Measurements from ENCODE around the gene ZAP70.

DNA sequence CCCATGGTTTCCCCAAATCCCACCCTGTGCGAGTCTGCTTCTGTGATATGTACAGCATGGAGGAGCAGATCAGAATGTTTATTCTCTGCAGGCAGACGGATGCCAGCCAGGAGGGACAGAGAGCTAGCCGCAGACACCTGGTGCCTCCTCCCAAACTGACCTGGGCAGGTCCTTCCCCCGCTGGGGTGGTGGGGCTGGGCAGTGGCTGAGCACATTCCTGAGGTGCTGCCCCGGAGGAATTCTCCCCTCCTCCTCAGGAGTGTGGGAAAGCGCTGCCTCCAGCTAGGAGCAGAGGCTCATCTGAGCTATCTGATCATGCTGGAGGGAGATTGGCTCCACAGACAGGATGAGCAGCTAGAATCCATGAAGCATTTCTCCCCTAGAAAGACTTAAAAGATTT, 22.2 kb upstream of the ZAP70 start:
- TF ChIP-seq EZH2 (IDR thresholded peaks at IDR 0.05) (no peak), POLR2AphosphoS5 (IDR thresholded peaks at IDR 0.05; ENCODE audit: borderline replicate concordance, low read depth, low read length) (no peak), FOXP2 (optimal IDR thresholded peaks at IDR 0.05; ENCODE audit: control extremely low read depth, extremely low read length, insufficient read depth) (no peak)

Measured in SK-N-MC (cell line).